Neural progenitor cell (in vitro differentiated cells): Measurements from ENCODE around the gene USP13. TPM values are rescaled to one million over a fixed set of nuclear protein-coding genes. Genes with fewer than 3 reads are reported as not detected.

ENCODE experiments used
- DNase-seq: peaks from one replicate; pipeline ENCODE4 v3.0.0-alpha.2; 2016; ENCODE audit warnings: low spot score
- H2AFZ ChIP-seq: fragments of 200-600 bp; sonication (generic); replicated peaks from 2 replicates; pipeline ENCODE4 v1.6.1; 2016; ENCODE audit warnings: antibody characterized with exemption
- H3F3A ChIP-seq: fragments of 200-600 bp; sonication (generic); 2 replicates; pipeline ENCODE4 v1.6.1; 2016; ENCODE audit warnings: antibody characterized with exemption, low read depth
- H3K27ac ChIP-seq: fragments of 200-600 bp; sonication (generic); 2 replicates; pipeline ENCODE4 v1.5.1; 2016; ENCODE audit warnings: mild to moderate bottlenecking
- H3K27me3 ChIP-seq: fragments of 200-600 bp; sonication (generic); 2 replicates; pipeline ENCODE4 v1.6.1; 2016; ENCODE audit warnings: mild to moderate bottlenecking, moderate library complexity
- H3K36me3 ChIP-seq: fragments of 200-600 bp; sonication (generic); 2 replicates; pipeline ENCODE4 v1.5.1; 2016
- H3K4me1 ChIP-seq: fragments of 200-600 bp; sonication (generic); 2 replicates; pipeline ENCODE4 v1.6.1; 2016; ENCODE audit warnings: mixed run types
- H3K4me2 ChIP-seq: fragments of 200-600 bp; sonication (generic); 2 replicates; pipeline ENCODE4 v1.6.1; 2016
- H3K4me3 ChIP-seq: fragments of 200-600 bp; sonication (generic); 2 replicates; pipeline ENCODE4 v1.5.1; 2016
- H3K79me2 ChIP-seq: fragments of 200-600 bp; sonication (generic); 2 replicates; pipeline ENCODE4 v1.6.1; 2016; ENCODE audit warnings: low read depth
- H3K9ac ChIP-seq: fragments of 200-600 bp; sonication (generic); 2 replicates; pipeline ENCODE4 v1.6.1; 2016
- H3K9me3 ChIP-seq: fragments of 200-600 bp; sonication (generic); 2 replicates; pipeline ENCODE4 v1.5.1; 2016; ENCODE audit warnings: low read depth
- H4K20me1 ChIP-seq: fragments of 200-600 bp; sonication (generic); 2 replicates; pipeline ENCODE4 v1.6.1; 2016; ENCODE audit warnings: low read depth
- H3K27ac Mint-ChIP-seq: 3 replicates; pipeline ENCODE4 v1.8.0; 2021; ENCODE audit warnings: mixed read lengths
- H3K27me3 Mint-ChIP-seq: 2 replicates; pipeline ENCODE4 v1.8.0; 2022; ENCODE audit warnings: low read depth, mild to moderate bottlenecking, inconsistent platforms, moderate library complexity, mixed read lengths; ENCODE audit not compliant: insufficient read depth
- H3K36me3 Mint-ChIP-seq: 3 replicates; pipeline ENCODE4 v1.8.0; 2021; ENCODE audit warnings: mixed read lengths
- H3K4me1 Mint-ChIP-seq: 3 replicates; pipeline ENCODE4 v1.8.0; 2021; ENCODE audit warnings: mixed read lengths
- H3K4me3 Mint-ChIP-seq: 3 replicates; pipeline ENCODE4 v1.8.0; 2021; ENCODE audit warnings: mild to moderate bottlenecking, moderate library complexity, mixed read lengths
- H3K9me3 Mint-ChIP-seq: 3 replicates; pipeline ENCODE4 v1.8.0; 2020; ENCODE audit warnings: mixed read lengths
- CTCF ChIP-seq: fragments of 200-600 bp; sonication (generic); IDR thresholded peaks from 2 replicates; pipeline ENCODE4 v1.5.1; 2017; ENCODE audit warnings: antibody characterized with exemption, mild to moderate bottlenecking
- EZH2 ChIP-seq: fragments of 200-600 bp; sonication (generic); IDR thresholded peaks from 2 replicates; pipeline ENCODE4 v1.6.1; 2017; ENCODE audit warnings: antibody characterized with exemption, mild to moderate bottlenecking, moderate library complexity
- EZH2phosphoT487 ChIP-seq: fragments of 200-600 bp; sonication (generic); IDR thresholded peaks from 2 replicates; pipeline ENCODE4 v1.6.1; 2017; ENCODE audit warnings: antibody characterized with exemption
- total RNA-seq: library from RNA; depleted of rRNA; stranded (reverse); fragments of >200 nt; gene quantifications from 2 replicates; pipeline ENCODE4 v1.2.3, GENCODE V29; 2015; ENCODE audit warnings: low replicate concordance

The USP13 gene
- total RNA-seq, 1 donor from 2014 or later, result 17.7 TPM

GRCh38 chr3:179676081-179676480 lies 23.2 kb downstream of the USP13 start:
- no peak overlapping the region for H3K4me3 Mint-ChIP-seq
- Histone ChIP-seq H3K79me2 (peaks cover 91% of the 10 kb centered on the region), H3K9ac (no peak overlapping the region), H3K4me1 (no peaks in the 10 kb centered on the region), H3K27ac (no peak overlapping the region), H4K20me1 (peaks cover 49% of the 10 kb centered on the region), H3K9me3 (no peaks in the 10 kb centered on the region), H3K36me3 (no peaks in the 10 kb centered on the region), H3F3A (no peaks in the 10 kb centered on the region), H3K4me3 (no peak overlapping the region), H3K4me2 (no peak overlapping the region), H2AFZ (no peak overlapping the region), H3K27me3 (no peaks in the 10 kb centered on the region)
- H3K4me1 Mint-ChIP-seq, result peaks cover 2% of the 10 kb centered on the region
- DNase-seq, result no peak
- H3K27ac Mint-ChIP-seq, result no peak overlapping the region
- peaks cover 14% of the 10 kb centered on the region for H3K36me3 Mint-ChIP-seq
- no peaks in the 10 kb centered on the region for H3K9me3 Mint-ChIP-seq
- H3K27me3 Mint-ChIP-seq, result peaks cover 2% of the 10 kb centered on the region
- TF ChIP-seq EZH2phosphoT487, result no peak
- no peak for TF ChIP-seq EZH2
- TF ChIP-seq CTCF, result no peak

GRCh38 chr3:179677884-179678283 lies 25.0 kb downstream of the USP13 start:
- no peak overlapping the region for H3K4me3 Mint-ChIP-seq
- no peaks in the 10 kb centered on the region for H3K9me3 ChIP-seq
- H3K9ac ChIP-seq, result no peak overlapping the region
- no peak overlapping the region for H3K27ac Mint-ChIP-seq
- H3K4me2 ChIP-seq, result no peak overlapping the region
- H3K27me3 ChIP-seq, result no peaks in the 10 kb centered on the region
- H3K4me3 ChIP-seq, result no peak overlapping the region
- no peaks in the 10 kb centered on the region for H3K9me3 Mint-ChIP-seq
- H4K20me1 ChIP-seq, result peaks cover 37% of the 10 kb centered on the region
- no peak overlapping the region for H2AFZ ChIP-seq
- peaks cover 3% of the 10 kb centered on the region for H3F3A ChIP-seq
- TF ChIP-seq CTCF, result no peak
- TF ChIP-seq EZH2, result no peak
- TF ChIP-seq EZH2phosphoT487, result no peak
- H3K27ac ChIP-seq, result no peak overlapping the region
- peaks cover 3% of the 10 kb centered on the region for H3K4me1 Mint-ChIP-seq
- H3K36me3 Mint-ChIP-seq, result peaks cover 14% of the 10 kb centered on the region
- H3K27me3 Mint-ChIP-seq, result peaks cover 2% of the 10 kb centered on the region
- H3K4me1 ChIP-seq, result peaks cover 4% of the 10 kb centered on the region
- H3K79me2 ChIP-seq, result peaks cover 82% of the 10 kb centered on the region
- no peaks in the 10 kb centered on the region for H3K36me3 ChIP-seq
- DNase-seq, result no peak

- DNase-seq, result no peak
- no peak overlapping the region for H2AFZ ChIP-seq
- H4K20me1 ChIP-seq, result peaks cover 18% of the 10 kb centered on the region
- H3K4me3 ChIP-seq, result no peak overlapping the region
- no peaks in the 10 kb centered on the region for H3K36me3 ChIP-seq
- no peaks in the 10 kb centered on the region for H3K9me3 ChIP-seq
- Mint-ChIP-seq H3K27ac (no peak overlapping the region), H3K27me3 (no peaks in the 10 kb centered on the region), H3K9me3 (peaks cover 3% of the 10 kb centered on the region), H3K4me3 (no peak overlapping the region), H3K4me1 (peaks cover 3% of the 10 kb centered on the region), H3K36me3 (peaks cover 15% of the 10 kb centered on the region)
- no peak overlapping the region for H3K4me2 ChIP-seq
- peaks cover 54% of the 10 kb centered on the region for H3K79me2 ChIP-seq
- TF ChIP-seq CTCF, result no peak
- TF ChIP-seq EZH2, result no peak
- TF ChIP-seq EZH2phosphoT487, result no peak
- H3F3A ChIP-seq, result peaks cover 3% of the 10 kb centered on the region
- no peak overlapping the region for H3K9ac ChIP-seq
- no peaks in the 10 kb centered on the region for H3K27me3 ChIP-seq
- peak overlapping the region; percentile 13 for H3K27ac ChIP-seq
- H3K4me1 ChIP-seq, result peaks cover 4% of the 10 kb centered on the region
These were observed 28.8 kb downstream of the USP13 start for GRCh38 chr3:179681492-179682263.
